ENCODE data around the gene TSC22D1.
A peak's percentile ranks its signal among the peaks of the same experiment; 100 is the strongest.
"Not testable (repeated sequence)": the region's sequence is repeated elsewhere in the genome, so short reads cannot be mapped to it uniquely, and the experiment has no call there.

The TSC22D1 gene

GRCh38 chr13:44575741-44576350 lies at the start of gene TSC22D1:
Gene TSC22D1, minus strand, starts transcription at chr13:44576330. Its CDS starts 256 bp downstream, at chr13:44576074.
- DNase-seq = no peak

DNA sequence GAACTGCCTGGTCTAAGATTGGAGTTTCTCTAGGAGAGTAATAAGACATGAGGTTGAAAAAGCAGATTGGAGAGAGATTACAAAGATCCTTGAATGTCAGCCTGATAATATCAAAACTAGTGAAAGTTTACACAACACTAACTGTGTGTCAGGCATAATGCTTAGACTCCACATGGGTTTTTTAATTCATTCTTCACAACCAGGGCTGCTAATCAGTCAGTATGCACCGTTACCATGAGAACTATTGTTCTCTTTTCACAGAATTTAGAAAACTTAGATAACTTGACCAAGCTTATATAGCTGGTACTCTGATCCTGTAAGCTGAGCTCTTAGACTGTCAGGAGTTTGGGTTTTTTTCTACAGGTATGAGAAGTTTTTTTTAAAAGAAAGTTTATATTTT lies 46.6 kb upstream of the TSC22D1 start:
- DNase-seq = no peak

GRCh38 chr13:44622261-44622660 lies 46.1 kb upstream of the TSC22D1 start:
- no peak for DNase-seq

- DNase-seq = no peak
Observed at GRCh38 chr13:44620057-44620456, 43.9 kb upstream of the TSC22D1 start.

- no peak for DNase-seq
Observed at GRCh38 chr13:44619651-44620050, 43.5 kb upstream of the TSC22D1 start.

DNA sequence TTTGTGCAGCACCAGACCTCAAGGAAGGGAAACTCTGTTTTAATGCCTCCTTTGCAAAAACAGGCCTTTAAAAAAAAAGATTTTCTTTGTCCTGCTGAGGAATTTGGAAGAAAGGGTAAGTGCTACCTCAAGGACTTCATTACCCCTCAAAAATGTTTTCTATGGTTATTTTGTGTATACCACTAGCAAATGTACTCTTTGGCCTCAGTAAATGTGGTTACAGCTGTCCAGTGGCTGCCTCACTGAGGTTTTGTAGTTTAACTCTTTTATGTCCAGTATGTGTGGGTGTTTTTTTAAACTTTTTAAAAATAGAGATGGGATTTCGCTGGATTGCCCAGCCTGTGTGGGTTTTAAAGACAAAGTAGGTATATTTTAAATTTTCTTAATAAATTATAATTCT lies 42.2 kb upstream of the TSC22D1 start:
- DNase-seq = no peak

DNA sequence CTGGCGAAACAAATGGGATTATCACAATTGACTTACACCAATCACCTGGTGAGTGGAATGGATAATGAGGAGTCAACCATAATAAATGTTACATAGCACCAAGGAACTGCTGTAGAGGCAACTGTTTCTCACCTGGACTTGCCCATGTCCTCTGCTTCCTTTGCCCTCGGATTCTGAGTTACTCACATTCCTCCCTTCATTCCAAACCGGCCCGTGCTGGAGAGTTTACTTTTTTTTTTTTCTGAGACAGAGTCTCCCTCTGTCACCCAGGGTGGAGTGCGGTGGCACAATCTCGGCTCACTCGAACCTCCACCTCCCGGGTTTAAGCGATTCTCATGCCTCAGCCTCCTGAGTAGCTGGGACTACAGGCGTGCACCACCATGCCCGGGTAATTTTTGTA lies 41.5 kb upstream of the TSC22D1 start:
- DNase-seq = no peak

GRCh38 chr13:44609137-44609536 lies 33.0 kb upstream of the TSC22D1 start:
- DNase-seq = no peak

DNA sequence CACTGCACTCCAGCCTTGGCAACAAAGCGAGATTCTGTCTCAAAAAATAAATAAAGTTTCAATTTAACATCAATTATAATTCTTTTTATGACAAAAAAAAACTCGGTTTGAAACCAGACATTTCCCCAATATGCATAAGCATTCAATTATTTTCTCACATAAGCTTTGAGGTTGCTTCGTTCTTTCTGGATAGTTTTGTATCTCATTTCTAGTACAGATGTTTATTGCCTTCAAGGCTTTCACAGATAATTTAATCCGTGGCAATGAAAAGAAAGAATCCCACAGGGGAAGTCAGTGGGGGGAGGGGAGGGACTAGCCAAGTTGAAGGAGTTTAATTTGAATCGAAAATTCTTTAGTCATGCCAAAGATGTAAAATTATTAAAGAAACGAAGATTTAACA lies 29.6 kb upstream of the TSC22D1 start:
- no peak for DNase-seq

GRCh38 chr13:44605275-44605674 lies 29.1 kb upstream of the TSC22D1 start:
- DNase-seq = no peak

GRCh38 chr13:44601586-44601985 lies 25.5 kb upstream of the TSC22D1 start:
- no peak for DNase-seq

GRCh38 chr13:44593861-44594592 lies 17.9 kb upstream of the TSC22D1 start:
- not testable (repeated sequence) for DNase-seq

DNA sequence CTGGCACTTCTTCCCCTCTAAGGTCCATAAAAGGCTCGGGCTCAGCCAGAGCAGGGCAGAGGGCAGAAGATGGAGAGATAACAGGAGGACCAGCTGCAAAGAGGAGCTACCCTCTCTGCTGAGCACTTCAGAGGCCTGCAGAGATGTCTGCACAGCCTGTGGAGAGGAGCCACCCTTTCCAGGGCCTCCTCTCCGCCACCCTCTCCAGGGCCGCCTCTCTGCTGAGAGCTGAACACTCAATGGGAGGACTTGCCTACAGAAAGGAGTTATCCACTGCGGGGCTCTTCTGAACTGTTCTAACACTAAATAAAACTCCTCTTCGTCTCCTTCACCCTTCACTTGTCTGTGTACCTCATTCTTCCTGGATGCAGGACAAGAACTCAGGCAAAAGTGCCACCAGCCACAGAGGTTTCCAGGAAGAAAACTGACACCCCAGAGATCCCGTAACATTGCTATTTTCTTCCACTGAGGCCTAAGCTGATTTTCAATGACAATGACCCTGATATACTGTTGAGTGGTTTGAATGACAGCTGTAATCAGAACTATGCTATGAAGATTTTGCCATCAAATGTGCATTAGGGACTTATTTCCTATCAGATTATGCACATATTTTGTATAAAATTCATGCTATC lies 16.2 kb upstream of the TSC22D1 start:
- DNase-seq = no peak

DNA sequence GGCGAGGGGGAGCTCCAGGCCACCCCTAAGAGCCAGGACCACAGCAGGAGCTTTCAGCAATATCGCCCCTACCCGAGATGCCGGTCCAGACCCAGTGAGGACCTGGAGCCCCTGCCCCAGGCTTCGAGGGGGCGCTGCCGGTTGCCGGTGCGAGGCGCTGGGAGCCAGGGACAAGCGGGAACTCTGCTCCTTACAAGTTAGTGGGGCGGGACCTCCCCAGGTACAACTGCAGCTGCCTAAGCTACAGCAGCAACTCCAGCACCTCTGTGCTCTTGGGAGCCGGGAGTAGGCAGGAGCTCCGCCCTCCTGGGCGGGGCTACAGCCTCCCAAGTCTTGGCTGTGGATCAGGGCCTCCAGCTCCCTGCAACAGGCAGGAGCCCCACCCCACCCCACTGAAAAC lies 15.2 kb upstream of the TSC22D1 start:
- DNase-seq = no peak

- DNase-seq = no peak
Observed at GRCh38 chr13:44583137-44583536, 7.0 kb upstream of the TSC22D1 start.

DNA sequence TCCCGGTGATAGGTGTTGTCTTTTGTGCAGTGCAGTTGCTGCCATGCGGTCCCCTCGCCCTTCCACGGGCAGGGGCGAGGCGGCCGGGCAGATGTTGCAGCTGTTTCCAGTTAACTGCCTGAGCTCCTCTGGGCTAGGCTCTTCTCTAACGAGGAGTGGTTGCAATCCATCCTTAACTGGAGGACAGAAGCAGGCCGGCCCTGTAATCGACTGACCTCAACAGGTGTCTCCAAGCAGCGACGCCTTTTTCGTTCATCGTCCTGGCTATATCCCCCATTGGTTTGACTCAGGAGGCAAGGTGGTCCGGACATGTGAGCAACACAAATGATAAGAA lies 1.9 kb upstream of the TSC22D1 start:
- no peak for DNase-seq

DNA sequence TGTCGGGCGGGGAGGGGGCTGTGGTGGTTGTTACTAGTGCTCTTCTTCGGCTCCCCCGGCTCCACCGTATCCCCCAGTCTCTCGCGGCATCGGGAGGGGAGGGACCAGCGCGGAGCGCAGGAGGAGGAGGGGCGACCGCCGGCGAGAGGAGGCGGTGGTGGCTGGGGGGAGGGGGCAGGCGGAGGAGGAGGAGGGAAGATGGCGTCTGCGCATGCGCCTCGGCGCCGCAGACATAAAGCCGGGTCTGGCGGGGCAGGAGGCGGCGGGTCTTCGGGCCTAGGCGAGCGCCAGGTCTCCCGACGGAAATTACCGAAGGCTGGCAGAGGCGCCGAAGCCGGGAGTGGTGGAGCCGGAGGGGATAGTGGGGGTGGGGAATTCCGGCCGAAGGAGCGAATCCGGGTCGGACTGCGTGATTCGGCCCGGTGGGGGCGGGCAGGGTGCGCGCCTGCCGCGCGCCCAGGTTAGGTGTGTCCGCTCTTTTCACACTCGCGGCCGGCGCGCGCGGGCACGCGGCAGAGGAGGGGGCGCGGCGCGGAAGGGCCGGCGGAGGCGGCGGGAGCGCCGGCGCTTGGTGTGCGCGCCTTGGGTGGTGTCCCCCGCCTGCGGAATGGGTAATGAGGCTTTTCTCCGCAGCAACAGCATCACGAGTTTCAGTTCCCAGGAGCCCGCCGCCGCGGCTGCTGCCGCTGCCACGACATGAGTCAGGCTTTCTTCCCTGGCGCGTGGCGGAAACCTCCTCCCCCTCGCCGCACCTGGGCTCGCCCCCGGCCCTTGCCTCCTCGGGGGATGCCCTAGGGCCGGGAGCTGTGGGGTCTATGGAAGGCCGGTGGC lies 1.3 kb upstream of the TSC22D1 start:
- peak; percentile 93 for DNase-seq

GRCh38 chr13:44576351-44577235 lies 463 bp upstream of the TSC22D1 start:
- no peak for DNase-seq

GRCh38 chr13:44575035-44575434 lies 1.1 kb downstream of the TSC22D1 start:
- no peak for DNase-seq

DNA sequence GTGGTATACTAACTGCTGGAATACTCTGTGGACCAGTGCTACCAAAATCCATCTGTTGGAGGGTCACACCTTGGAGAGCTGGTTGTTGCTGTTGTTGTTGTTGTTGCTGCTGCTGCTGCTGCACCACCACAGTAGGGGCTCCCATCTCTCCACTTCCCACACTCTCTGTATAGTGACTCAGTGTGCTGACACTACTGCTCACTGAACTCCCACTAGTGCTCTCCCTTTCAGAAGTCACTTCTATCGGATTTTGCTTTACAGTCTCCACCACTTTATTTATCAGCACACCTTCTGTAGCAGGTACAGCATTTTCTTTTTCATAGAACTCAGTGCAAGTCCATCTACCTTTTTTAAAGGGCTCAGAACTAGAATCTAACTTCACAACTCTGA lies 1.7 kb downstream of the TSC22D1 start:
- DNase-seq = no peak

DNA sequence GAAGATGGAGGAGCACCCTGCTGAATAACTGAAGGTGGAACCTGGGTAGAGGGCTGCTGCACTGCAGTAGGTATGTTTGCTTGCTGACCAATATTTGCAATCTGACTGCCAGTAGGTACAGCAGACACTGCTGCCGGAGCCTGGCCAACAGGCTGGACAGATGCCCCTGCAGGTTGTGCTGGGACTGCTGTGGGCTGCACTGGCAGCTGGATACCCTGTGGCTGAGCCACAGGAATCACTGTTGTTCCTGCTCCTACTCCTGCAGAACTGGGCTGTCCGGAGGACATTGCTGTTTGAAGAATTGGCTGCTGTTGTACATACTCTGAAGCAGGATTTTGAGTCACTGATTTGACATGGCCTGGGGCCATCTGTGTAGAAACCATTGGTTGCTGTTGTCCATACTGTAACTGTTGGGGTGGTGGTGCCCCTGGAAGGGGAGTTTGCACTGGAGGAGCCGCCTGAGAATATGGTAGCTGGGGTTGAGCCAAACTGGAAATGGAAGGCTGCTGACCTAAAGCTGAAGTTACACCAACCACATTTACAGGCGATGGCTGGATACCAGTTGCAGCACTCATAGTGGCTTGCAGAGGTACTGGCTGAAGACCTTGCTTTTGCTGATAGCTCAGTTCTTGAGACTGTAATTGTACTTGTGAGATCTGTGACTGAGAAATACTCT lies 2.2 kb downstream of the TSC22D1 start:
- no peak for DNase-seq

DNA sequence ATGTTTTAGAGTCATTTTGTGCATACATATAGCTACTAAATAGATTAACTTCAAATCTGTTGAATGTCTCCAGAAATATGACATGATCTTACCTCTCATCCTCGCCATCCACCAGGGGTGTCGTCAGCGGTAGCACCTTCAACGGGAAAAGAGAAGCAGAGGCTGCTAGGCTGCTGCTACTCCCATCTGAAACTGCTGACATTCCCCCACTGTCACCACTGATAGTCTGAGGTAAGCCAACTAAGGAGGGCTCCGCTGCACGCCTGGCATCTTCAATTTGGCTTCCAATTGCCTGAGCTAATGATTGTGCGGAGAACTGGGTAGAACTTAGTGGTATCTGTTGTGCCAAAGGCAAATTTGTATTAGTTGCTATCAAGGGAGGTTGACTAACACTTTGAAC lies 3.1 kb downstream of the TSC22D1 start:
- no peak for DNase-seq
